Endothelial cell of umbilical vein (primary cell): ENCODE results near the gene NDUFB10. TPM values are rescaled to one million over a fixed set of nuclear protein-coding genes. Genes with fewer than 3 reads are reported as not detected.

Experiments
- BruUV-seq: library from RNA; stranded (reverse); fragments of 400-500 nt; replicated peaks from 2 replicates; lab custom pipeline; 2021; lab: Mats Ljungman, UMichigan
- CTCF ChIA-PET: fragments of 300-600, 350-600 bp; sonication (Branson Sonifier 250); formaldehyde crosslinking; loops from one replicate; lab custom pipeline; 2021; ENCODE audit warnings: antibody characterized with exemption, inconsistent platforms; lab: Charles Lee
- POLR2A ChIA-PET: fragments of 300-600, 350-600 bp; sonication (Branson Sonifier 250); formaldehyde crosslinking; loops from one replicate; lab custom pipeline; 2021; ENCODE audit warnings: antibody characterized with exemption, inconsistent platforms; lab: Charles Lee
- DNase-seq: peaks from one replicate; pipeline ENCODE4 v3.0.0-alpha.2; 2011; ENCODE audit warnings: low read depth, low spot score
- FAIRE-seq: peaks from 2 replicates; lab custom pipeline; 2011; peaks lifted over from hg19 to GRCh38; lab: Jason Lieb, UNC
- H2AFZ ChIP-seq: 2 replicates; pipeline ENCODE4 v1.6.0; 2012; ENCODE audit warnings: low read depth, low read length, control low read depth, inconsistent platforms
- H3K27ac ChIP-seq: 2 replicates; pipeline ENCODE4 v1.5.1; 2011; ENCODE audit warnings: low read depth, mild to moderate bottlenecking, control low read depth, low read length, moderate library complexity; ENCODE audit not compliant: insufficient read depth
- H3K27me3 ChIP-seq, 2 experiments: 2 replicates each; pipeline versions ENCODE4 v1.6.0 to v1.6.1; 2011; ENCODE audit warnings: low read length in 2 of 2, mixed read lengths in 1 of 2; ENCODE audit not compliant: control insufficient read depth in 2 of 2, insufficient read depth in 2 of 2
- H3K36me3 ChIP-seq, 2 experiments: 2 replicates in 1 of 2; 3 replicates in 1 of 2; pipeline ENCODE4 v1.5.1; 2011; ENCODE audit warnings: low read length in 2 of 2, mild to moderate bottlenecking in 1 of 2, moderate library complexity in 1 of 2; ENCODE audit not compliant: control insufficient read depth in 2 of 2, insufficient read depth in 2 of 2; ENCODE audit errors: extremely low read depth in 1 of 2
- H3K4me1 ChIP-seq: 3 replicates; pipeline ENCODE4 v1.5.1; 2011; ENCODE audit warnings: mild to moderate bottlenecking, low read length; ENCODE audit not compliant: control insufficient read depth, insufficient read depth; ENCODE audit errors: extremely low read depth
- H3K4me2 ChIP-seq: 2 replicates; pipeline ENCODE4 v1.6.1; 2011; ENCODE audit warnings: low read length, control low read depth, mixed read lengths; ENCODE audit not compliant: insufficient read depth
- H3K4me3 ChIP-seq, 3 experiments: fragments of 200-600 bp in 1 of 3; sonication (generic), shearing (Covaris generic) in 1 of 3; replicated peaks in 1 of 3; 2 replicates each; pipeline ENCODE4 v1.5.1; 2011 to 2016; ENCODE audit warnings: control low read depth in 3 of 3, low read length in 3 of 3, mild to moderate bottlenecking in 2 of 3, inconsistent platforms in 1 of 3, low read depth in 1 of 3, moderate library complexity in 1 of 3; ENCODE audit not compliant: insufficient read depth in 1 of 3
- H3K79me2 ChIP-seq: 2 replicates; pipeline ENCODE4 v1.6.0; 2012; ENCODE audit warnings: low read length, inconsistent platforms; ENCODE audit not compliant: control insufficient read depth, insufficient read depth
- H3K9ac ChIP-seq: replicated peaks from 2 replicates; pipeline ENCODE3; 2011; ENCODE audit warnings: low read length, control low read depth; ENCODE audit not compliant: insufficient read depth; ENCODE audit errors: extremely low read depth
- H3K9me1 ChIP-seq: replicated peaks from 3 replicates; pipeline ENCODE4 v1.6.0; 2011; ENCODE audit warnings: mild to moderate bottlenecking, low read length; ENCODE audit not compliant: control insufficient read depth, insufficient read depth; ENCODE audit errors: extremely low read depth
- H3K9me3 ChIP-seq: replicated peaks from 2 replicates; pipeline ENCODE4 v1.5.1; 2012; ENCODE audit warnings: low read length, inconsistent platforms; ENCODE audit not compliant: control insufficient read depth, insufficient read depth
- H4K20me1 ChIP-seq: replicated peaks from 2 replicates; pipeline ENCODE3; 2011; ENCODE audit warnings: mild to moderate bottlenecking, low read length; ENCODE audit not compliant: control insufficient read depth, insufficient read depth; ENCODE audit errors: extremely low read depth
- EZH2 ChIP-seq: IDR thresholded peaks from 2 replicates; pipeline ENCODE4 v1.6.1; 2012; ENCODE audit warnings: borderline replicate concordance, low read depth, mild to moderate bottlenecking, moderate library complexity, low read length, inconsistent platforms; ENCODE audit not compliant: severe bottlenecking
- JUN ChIP-seq: IDR thresholded peaks from 2 replicates; pipeline ENCODE4 v1.6.1; 2011; ENCODE audit warnings: borderline replicate concordance, low read depth; ENCODE audit not compliant: insufficient read length, insufficient read depth
- MYC ChIP-seq: IDR thresholded peaks from one replicate; pipeline ENCODE4 v1.6.1; 2011; ENCODE audit warnings: mild to moderate bottlenecking, low read depth, low read length
- POLR2A ChIP-seq: IDR thresholded peaks from 2 replicates; pipeline ENCODE4 v1.6.1; 2012; ENCODE audit warnings: low read depth, mild to moderate bottlenecking, control low read depth, low read length
- dilution Hi-C: fragments of 300-500 bp; cut with MboI; formaldehyde crosslinking; loops from one replicate; pipeline ENCODE4 v1.15.0; 2019; ENCODE audit warnings: low sequenced_read_pairs; ENCODE audit not compliant: extremely low pct_ligation_motif_present
- intact Hi-C: fragments of 100-400 bp; cut with micrococcal nuclease; formaldehyde crosslinking; loops from one replicate; pipeline ENCODE4 v1.10.0; 2022
- polyA plus RNA-seq, 4 experiments: library from polyadenylated mRNA; depleted of rRNA in 3 of 4; stranded (reverse) in 3 of 4; unstranded in 1 of 4; fragments of >200 nt; gene quantifications; 2 replicates each; pipeline versions ENCODE4 v1.2.1 to v1.2.3, GENCODE V29; 2011 to 2012; ENCODE audit warnings: missing spikeins in 1 of 4
- total RNA-seq: library from RNA; stranded (reverse); gene quantifications from 2 replicates; pipeline ENCODE4 v1.2.3, GENCODE V29; 2021
- TF ChIP-seq, protein P1 (sequence below), 2 donors: IDR thresholded peaks; 1 replicate in 1 of 2; 2 replicates in 1 of 2; pipeline ENCODE4 v1.5.1; 2011; ENCODE audit warnings: low read length in 2 of 2, mild to moderate bottlenecking in 2 of 2, moderate library complexity in 2 of 2, control low read depth in 1 of 2, inconsistent platforms in 1 of 2, low read depth in 1 of 2; ENCODE audit not compliant: insufficient read depth in 1 of 2; ENCODE audit errors: extremely low read depth in 1 of 2
- TF ChIP-seq, protein P2 (sequence below): IDR thresholded peaks from 2 replicates; pipeline ENCODE4 v1.6.1; 2011; ENCODE audit not compliant: insufficient read depth, insufficient read length

The NDUFB10 gene
- total and polyA plus RNA-seq, 2 donors (not counting 3 experiments of a cell fraction or from before 2014, with no cell fraction given): 124 to 167 TPM

DNA sequence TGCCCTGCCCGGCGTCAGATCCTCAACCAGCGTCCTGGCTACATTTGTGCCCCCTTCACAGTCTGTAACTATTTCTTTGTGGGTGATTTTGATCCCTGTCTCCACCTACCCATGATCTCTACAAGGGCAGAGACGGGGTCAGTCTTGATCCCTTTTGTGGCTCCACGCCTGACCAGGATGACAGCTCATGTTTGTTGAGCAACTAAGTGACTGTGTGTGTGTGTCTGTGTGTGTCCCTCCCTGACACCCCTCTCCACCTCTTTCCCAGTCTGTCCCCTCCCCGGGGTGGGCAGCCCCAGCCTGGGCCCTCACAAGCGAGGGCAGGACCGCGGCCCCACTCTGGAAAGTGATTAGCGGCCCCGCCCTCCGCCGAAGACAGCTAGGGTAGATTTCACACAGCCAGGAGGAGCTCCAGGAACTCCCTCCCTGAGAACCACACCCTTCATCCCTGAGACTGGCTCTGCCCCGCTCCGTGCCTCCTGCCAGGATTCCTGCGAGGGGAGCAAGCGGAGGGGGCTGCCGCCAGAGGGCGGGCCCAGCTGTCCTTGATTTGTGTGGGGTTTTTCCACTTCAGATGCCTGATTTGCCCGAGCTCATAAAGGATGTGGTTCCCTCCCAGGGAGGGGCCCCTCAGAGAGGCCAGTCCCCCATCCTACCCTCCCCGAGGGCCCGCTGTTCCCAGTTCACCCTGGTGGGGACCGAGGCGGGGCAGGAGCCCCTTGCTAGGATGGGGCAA lies 35.9 kb upstream of the NDUFB10 start:
- CTCF ChIA-PET: interaction anchor here (1.1 to 1.7 kb wide), 5 partner anchors 9 to 59 kb away, joined by 3 to 7 read pairs (median 4); partner anchors contain the start of gene RPS2
- BruUV-seq: no TSS peak
- peak; percentile 32 for DNase-seq

DNA sequence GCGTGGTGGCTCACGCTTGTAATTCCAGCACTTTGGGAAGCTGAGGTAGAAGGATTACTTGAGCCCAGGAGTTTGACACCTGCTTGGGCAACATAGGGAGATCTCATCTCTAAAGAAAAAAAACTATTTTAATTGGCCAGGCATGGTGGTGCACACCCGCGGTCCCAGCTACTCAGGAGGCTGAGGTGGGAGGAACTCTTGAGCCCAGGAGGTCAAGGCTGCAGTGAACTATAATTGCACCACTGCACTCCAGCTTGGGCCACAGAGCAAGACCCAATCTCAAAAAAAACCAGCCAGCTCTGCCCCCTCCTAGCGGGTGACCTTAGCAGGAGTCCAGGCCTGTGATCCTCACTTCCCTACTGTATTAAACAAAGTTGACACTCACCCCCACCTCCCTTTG lies 35.2 kb upstream of the NDUFB10 start:
- no peaks in the 10 kb centered on the region for H3K36me3 ChIP-seq
- dilution Hi-C loops (no loop called here), intact Hi-C loops (no loop called here)
- FAIRE-seq: no peak
- H3K9me3 ChIP-seq: no peaks in the 10 kb centered on the region
- H3K4me3 ChIP-seq: no peak overlapping the region
- no peaks in the 10 kb centered on the region for H3K79me2 ChIP-seq
- CTCF ChIA-PET: interaction anchor here (1.1 to 1.7 kb wide), 5 partner anchors 9 to 60 kb away, joined by 3 to 7 read pairs (median 4); partner anchors contain the start of gene RPS2
- BruUV-seq: no TSS peak
- TF ChIP-seq JUN (no peak), EZH2 (no peak), POLR2A (no peak)
- TF ChIP-seq, protein P1, sequence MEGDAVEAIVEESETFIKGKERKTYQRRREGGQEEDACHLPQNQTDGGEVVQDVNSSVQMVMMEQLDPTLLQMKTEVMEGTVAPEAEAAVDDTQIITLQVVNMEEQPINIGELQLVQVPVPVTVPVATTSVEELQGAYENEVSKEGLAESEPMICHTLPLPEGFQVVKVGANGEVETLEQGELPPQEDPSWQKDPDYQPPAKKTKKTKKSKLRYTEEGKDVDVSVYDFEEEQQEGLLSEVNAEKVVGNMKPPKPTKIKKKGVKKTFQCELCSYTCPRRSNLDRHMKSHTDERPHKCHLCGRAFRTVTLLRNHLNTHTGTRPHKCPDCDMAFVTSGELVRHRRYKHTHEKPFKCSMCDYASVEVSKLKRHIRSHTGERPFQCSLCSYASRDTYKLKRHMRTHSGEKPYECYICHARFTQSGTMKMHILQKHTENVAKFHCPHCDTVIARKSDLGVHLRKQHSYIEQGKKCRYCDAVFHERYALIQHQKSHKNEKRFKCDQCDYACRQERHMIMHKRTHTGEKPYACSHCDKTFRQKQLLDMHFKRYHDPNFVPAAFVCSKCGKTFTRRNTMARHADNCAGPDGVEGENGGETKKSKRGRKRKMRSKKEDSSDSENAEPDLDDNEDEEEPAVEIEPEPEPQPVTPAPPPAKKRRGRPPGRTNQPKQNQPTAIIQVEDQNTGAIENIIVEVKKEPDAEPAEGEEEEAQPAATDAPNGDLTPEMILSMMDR (IDR thresholded peaks at IDR 0.05; ENCODE audit: extremely low read depth in 1 of 2, insufficient read depth in 1 of 2, low read depth in 1 of 2, low read length in 2 of 2): no peak
- TF ChIP-seq, protein P2, sequence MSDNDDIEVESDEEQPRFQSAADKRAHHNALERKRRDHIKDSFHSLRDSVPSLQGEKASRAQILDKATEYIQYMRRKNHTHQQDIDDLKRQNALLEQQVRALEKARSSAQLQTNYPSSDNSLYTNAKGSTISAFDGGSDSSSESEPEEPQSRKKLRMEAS: no peak
- POLR2A ChIA-PET: no interaction called here
- no peaks in the 10 kb centered on the region for H4K20me1 ChIP-seq
- DNase-seq: no peak
- H3K9ac ChIP-seq: no peak overlapping the region
- H3K27ac ChIP-seq: no peak overlapping the region
- no peak overlapping the region for H3K4me2 ChIP-seq
- H3K4me1 ChIP-seq: no peaks in the 10 kb centered on the region
- H3K27me3 ChIP-seq: peaks cover 24 to 33% of the 10 kb centered on the region in 2 experiments
- H3K9me1 ChIP-seq: no peaks in the 10 kb centered on the region
- no peak overlapping the region for H2AFZ ChIP-seq

More for the DNA sequence above, 35.9 kb upstream of the NDUFB10 start:
- POLR2A ChIA-PET: interaction anchor here (0.6 kb wide), 1 partner anchor 231 kb away, joined by 3 read pairs; no protein-coding TSS in a partner anchor
- H3K4me1 ChIP-seq: no peaks in the 10 kb centered on the region
- H3K9me3 ChIP-seq: no peaks in the 10 kb centered on the region
- no peaks in the 10 kb centered on the region for H4K20me1 ChIP-seq
- dilution Hi-C loops: no loop called here
- H3K9ac ChIP-seq: no peak overlapping the region
- no peak overlapping the region for H3K4me2 ChIP-seq
- FAIRE-seq: no peak
- H2AFZ ChIP-seq: no peak overlapping the region
- peaks cover 29 to 39% of the 10 kb centered on the region in 2 experiments for H3K27me3 ChIP-seq
- no peaks in the 10 kb centered on the region for H3K36me3 ChIP-seq
- H3K4me3 ChIP-seq: no peak overlapping the region
- no peaks in the 10 kb centered on the region for H3K79me2 ChIP-seq
- intact Hi-C loops: no loop called here
- TF ChIP-seq MYC: no peak
- TF ChIP-seq, protein P1 (IDR thresholded peaks at IDR 0.05; ENCODE audit: extremely low read depth in 1 of 2, insufficient read depth in 1 of 2, low read depth in 1 of 2, low read length in 2 of 2): peak; percentile 27 to 66
- H3K27ac ChIP-seq: no peak overlapping the region
- H3K9me1 ChIP-seq: no peaks in the 10 kb centered on the region
